Measurements from ENCODE around the gene SMYD2. TPM values are rescaled to one million over a fixed set of nuclear protein-coding genes. Genes with fewer than 3 reads are reported as not detected.

SMYD2 gene
- polyA plus RNA-seq, 1 donor, result 94.5 TPM

GRCh38 chr1:214300149-214300780 is 19.3 kb downstream of the SMYD2 start:
- no peak for DNase-seq (ENCODE audit: low read depth)

GRCh38 chr1:214301526-214301925 is 20.6 kb downstream of the SMYD2 start:
- no peak for DNase-seq (ENCODE audit: low read depth)

DNA sequence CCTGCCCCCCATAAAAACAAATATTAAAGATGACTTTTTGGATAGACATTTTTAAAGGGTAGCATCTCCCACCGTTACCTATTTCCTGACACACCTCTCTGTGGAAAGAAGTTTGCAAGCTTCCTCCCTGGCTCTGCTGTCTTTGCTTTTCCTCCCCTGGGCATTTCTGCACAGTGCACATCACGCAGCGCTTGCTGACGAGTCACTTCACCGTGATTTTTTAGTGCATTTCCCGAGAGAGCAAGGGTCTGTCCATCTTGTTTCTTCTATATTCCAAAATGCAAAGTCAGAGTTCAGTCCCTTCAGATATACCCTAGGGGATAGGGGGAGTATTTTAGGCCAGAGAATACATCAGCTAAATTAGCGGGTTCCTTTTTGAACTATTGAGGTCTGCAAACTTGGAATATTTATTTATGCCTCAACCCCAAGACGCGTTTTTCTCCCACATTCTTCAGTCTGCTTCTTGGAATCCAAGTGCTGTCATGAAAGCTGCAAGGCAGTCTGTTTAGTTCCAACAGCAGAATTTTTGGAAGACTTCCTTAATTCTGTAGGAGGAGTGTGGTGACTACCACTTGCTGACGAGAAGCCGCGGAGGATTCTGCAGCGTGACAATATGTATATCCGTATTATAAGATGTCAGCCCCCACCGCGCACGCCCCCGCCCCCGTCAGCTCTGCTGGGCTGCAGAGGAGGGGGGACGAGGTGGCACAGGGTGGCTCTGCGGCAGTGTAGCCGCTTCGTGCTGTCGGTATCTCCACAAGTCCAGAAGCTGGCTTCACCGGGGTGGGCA is 22.4 kb downstream of the SMYD2 start:
- DNase-seq (ENCODE audit: low read depth), result no peak

DNA sequence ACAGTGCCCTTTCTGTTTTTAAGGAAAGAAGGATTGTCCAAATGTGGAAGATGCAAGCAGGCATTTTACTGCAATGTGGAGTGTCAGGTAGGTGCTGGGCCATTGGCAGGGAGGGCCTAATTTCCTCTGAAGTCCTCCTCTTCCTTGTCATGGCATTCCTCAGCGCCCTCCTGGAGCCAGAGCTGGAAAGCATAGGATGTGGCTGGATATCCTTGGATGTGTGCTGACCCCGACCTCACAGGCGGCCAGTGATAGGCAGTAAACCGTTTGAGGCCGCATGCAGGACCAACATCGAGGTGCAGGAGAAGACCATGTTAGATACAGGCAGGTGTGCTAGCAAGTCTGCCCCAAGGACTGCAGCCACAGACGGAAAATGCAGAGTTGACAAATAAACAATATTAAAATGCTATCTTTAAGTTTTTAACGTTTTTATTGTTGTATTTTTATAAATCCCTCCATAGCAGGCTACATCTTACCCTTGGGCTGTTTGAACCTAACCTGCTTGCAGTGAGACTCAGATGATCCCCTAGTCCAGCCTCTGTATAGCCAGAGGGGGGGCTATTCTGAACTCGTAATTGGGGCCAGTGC is 24.3 kb downstream of the SMYD2 start:
- DNase-seq (ENCODE audit: low read depth), result no peak

- DNase-seq (ENCODE audit: low read depth), result no peak
Observed at GRCh38 chr1:214306269-214306668, 25.3 kb downstream of the SMYD2 start.

DNA sequence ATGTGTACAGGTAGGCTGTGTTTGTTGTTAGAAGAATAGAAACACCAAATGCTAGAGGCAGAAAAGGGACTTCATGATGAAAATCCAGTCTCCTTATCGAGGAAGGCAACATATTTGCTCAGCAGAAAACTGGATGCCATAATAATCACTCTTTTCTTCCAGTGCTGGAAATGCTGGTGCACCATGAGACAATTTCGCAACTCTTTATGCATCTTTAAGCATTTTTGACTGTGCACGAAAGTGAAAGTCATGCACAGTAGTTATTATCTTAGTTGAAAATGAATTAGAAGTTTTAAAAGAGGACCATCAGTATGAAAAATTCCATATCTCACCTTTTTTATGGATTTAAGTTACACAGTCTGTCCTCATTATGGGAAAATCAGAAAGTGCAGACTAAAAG is 29.1 kb downstream of the SMYD2 start:
- no peak for DNase-seq (ENCODE audit: low read depth)

DNA sequence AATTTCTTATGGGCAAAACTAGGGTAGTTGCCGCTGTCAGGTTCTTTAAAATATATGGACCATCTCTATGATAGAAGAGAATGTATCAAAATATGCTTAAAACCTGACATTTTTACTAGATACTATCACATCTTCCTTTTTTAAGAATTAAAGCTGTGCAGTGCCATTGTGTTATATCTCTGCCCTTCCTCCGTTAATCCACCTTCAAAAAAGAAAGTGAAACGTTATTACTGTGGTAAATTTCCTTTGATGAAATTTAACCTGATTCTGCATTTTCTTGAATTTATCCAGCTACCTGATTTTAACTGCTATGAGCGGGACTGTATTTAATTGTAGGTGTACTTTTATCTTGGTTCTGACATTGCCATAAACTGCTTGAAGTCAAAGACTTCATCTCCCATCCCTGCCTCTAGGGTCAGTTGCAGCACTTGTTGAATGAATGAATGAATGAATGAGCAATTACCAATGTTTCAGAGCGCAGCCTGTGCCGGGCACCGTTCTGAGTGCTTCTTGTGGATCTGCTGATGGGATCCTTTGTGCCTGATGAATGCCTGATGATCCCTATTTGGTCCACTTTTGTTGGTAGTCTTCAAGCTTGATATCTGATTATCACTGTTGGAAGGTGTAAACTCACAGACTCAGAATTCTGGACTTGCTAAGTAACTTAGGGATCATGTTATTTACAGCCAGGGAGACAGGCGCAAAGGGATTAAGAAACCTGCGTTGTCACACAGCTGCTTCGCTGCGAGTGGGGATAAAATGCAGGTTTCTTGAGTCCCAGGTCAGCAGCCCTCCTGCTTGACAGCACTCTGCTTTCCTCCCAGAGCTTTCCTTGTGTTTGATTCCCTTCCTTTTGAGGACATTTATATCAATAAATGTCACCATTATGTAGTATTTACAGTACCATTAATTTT is 30.1 kb downstream of the SMYD2 start:
- no peak for DNase-seq (ENCODE audit: low read depth)

- no peak for DNase-seq (ENCODE audit: low read depth)
Observed at GRCh38 chr1:214312530-214313051, 31.6 kb downstream of the SMYD2 start.

- DNase-seq (ENCODE audit: low read depth), result no peak
Observed at GRCh38 chr1:214314178-214314843, 33.4 kb downstream of the SMYD2 start.

GRCh38 chr1:214316593-214316992 is 35.6 kb downstream of the SMYD2 start:
- DNase-seq (ENCODE audit: low read depth), result no peak

DNA sequence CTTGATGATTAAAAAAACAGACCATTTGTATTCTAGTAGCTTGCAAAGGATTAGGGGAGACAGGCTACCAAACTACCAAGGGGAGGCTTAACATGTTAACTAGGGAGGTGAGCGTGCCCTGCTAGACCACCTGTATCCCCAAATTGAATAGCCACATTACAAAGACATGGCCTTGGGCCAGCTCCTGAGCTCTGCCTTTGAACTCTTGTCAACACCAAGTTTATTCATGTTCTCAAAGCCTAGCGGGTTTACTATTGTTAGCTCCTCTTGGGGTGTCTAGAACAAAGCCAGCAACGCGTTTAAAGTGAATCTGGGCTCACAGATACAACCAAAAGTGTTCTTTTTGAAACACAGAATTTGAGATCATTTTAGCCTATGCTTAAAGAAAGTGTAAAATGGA is 36.3 kb downstream of the SMYD2 start:
- no peak for DNase-seq (ENCODE audit: low read depth)

DNA sequence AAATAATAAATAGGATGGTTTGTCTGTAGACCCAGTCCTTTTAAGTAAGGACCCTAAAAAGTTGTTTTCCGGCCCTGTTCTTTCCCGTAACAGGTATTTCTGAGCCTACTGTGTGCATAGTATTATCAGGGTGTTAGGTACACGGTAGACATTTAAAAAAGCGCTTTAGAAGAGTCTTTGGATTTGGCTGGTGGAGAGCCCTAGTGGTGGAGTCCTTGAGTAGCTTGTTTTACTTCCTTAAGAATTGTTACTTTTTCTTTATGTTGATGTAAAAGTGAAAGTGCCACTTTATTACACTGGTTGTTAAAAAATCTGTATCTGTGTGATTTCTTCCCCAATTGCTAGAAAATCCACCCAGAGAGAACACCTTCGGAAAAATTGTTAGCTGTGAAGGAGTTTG is 36.8 kb downstream of the SMYD2 start:
- DNase-seq (ENCODE audit: low read depth), result no peak

DNA sequence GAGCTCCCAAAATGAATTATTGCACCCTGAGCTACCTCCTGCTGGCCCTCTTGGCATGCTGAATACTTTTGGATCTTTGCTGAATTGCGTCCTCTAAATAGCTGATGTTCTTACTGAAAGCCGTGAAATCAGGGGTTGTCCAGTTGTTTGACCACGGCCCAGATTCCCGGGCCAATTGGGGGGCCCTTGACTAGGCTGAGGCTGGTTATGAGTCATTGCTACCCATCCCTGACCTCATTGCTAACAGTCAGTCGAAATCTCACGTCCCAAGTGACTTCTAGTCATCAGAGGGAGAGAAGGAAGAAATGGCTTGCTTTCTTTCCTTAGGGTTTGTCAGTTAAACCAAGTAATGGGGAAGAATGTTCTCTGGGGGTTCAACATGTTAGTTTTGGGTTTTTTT is 37.4 kb downstream of the SMYD2 start:
- no peak for DNase-seq (ENCODE audit: low read depth)

DNA sequence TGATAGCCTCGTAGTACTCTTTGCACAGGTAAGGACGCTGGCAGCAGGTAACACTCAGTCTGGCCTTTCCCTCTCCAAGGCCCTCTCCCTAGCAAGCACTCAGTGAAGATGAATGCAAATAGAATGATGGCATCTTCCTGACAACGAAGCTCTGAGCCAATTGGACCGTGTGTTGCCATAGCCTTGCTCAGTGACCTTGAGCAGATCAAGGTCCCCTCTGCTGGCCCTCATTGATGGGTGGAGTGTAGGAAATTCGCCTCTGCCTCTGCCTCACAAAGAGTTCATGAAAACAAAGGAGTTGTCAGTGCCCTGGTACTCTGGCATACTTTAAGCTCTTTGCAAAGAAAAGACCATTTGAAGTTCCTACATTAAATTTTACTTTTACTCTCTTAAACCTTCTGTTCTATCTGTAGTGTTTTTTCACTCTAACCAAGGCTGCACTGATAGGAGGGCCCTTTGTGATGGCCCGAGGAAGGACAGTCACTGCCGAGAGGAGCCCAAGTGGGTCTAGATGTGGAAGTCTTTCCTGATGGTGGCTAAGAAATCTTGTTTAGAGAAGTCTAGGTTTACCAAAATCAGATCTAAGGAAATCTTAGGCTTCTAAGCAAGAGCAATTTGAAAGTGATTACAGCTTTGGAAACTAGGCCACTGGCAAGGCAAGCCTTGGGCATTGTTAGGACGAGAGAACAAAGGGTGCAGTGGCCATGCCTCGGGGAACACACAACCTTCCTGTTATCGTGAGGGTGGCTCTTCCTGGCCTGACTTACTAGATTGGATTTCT is 38.2 kb downstream of the SMYD2 start:
- DNase-seq (ENCODE audit: low read depth), result no peak

- DNase-seq (ENCODE audit: low read depth), result no peak
Observed at GRCh38 chr1:214319938-214320337, 39.0 kb downstream of the SMYD2 start.

- DNase-seq (ENCODE audit: low read depth), result no peak
Observed at GRCh38 chr1:214321705-214322453, 40.9 kb downstream of the SMYD2 start.

GRCh38 chr1:214324896-214325800 is 44.2 kb downstream of the SMYD2 start:
- DNase-seq (ENCODE audit: low read depth), result no peak

DNA sequence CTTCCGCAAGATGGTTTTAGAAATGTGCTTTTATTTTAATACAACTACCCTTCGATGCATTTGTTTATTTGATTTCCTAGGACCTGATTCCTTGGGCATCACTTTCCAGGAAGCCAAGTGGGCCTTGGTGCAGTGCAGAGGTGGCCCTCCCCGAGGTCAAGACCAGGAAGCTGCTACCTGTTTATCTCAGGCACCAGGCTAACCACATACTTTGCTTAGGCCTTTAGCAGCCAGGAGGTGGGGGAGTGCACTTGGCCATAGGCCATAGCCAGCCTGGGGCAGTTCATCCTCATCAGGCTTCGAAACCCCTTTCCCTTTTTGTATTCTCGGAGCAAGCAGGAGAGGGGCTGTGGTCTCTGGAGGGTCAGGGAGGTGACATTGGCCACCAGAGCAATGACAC is 45.4 kb downstream of the SMYD2 start:
- no peak for DNase-seq (ENCODE audit: low read depth)

GRCh38 chr1:214327514-214327913 is 46.6 kb downstream of the SMYD2 start:
- DNase-seq (ENCODE audit: low read depth), result no peak
